Fibroblast of lung (primary cell): ENCODE results near the gene ARHGEF33.

ENCODE experiments used
- CTCF ChIP-seq, 2 donors: IDR thresholded peaks in 1 of 2; conservative IDR thresholded peaks in 1 of 2; 1 replicate in 1 of 2; 2 replicates in 1 of 2; pipeline ENCODE4 v1.5.1; 2011 to 2012; ENCODE audit warnings: low read length in 2 of 2, control low read depth in 1 of 2, inconsistent platforms in 1 of 2, low read depth in 1 of 2, mild to moderate bottlenecking in 1 of 2
- EZH2 ChIP-seq: IDR thresholded peaks from 2 replicates; pipeline ENCODE4 v1.5.1; 2012; ENCODE audit warnings: low read length, control low read depth, mild to moderate bottlenecking; ENCODE audit errors: missing control alignments

- TF ChIP-seq CTCF (conservative IDR thresholded peaks at IDR 0.05 in 1 of 2, IDR thresholded peaks at IDR 0.05 in 1 of 2; ENCODE audit: low read depth in 1 of 2, low read length in 2 of 2) (no peak), EZH2 (no peak)
Measured at GRCh38 chr2:38933653-38934052, 44.0 kb downstream of the ARHGEF33 start.
